ENCODE measurements around the gene RPL3. TPM values are rescaled to one million over a fixed set of nuclear protein-coding genes. Genes with fewer than 3 reads are reported as not detected.

RPL3 gene
- total RNA-seq, 2 experiments from 2014 or later = 1,693 to 1,717 TPM

Other genes with a start within 250 kb of the RPL3 start
- gene APOBEC3G, start 242.3 kb downstream of the RPL3 start, total RNA-seq = 100 to 1,000 TPM; 134 to 138 TPM
- 10 to 100 TPM; 82.8 to 89.7 TPM for gene APOBEC3H, start 222.4 kb downstream of the RPL3 start, total RNA-seq
- 1 to 10 TPM; 8.6 to 8.7 TPM for gene CBX7, start 166.9 kb downstream of the RPL3 start, total RNA-seq
- gene PDGFB, start 74.6 kb downstream of the RPL3 start, total RNA-seq = under 1 TPM; 0.18 to 0.34 TPM
- gene SYNGR1, start 30.4 kb upstream of the RPL3 start, total RNA-seq = under 1 TPM; 0.24 to 0.37 TPM
- 10 to 100 TPM; 27.0 to 28.5 TPM for gene TAB1, start 80.2 kb upstream of the RPL3 start, total RNA-seq
- 10 to 100 TPM in 1 of 2 experiments, 1 to 10 TPM in 1; 9.1 to 10.0 TPM for gene MGAT3, start 137.4 kb upstream of the RPL3 start, total RNA-seq
- gene MIEF1, start 182.7 kb upstream of the RPL3 start, total RNA-seq = 10 to 100 TPM; 37.9 to 38.2 TPM
- gene ATF4, start 200.9 kb upstream of the RPL3 start, total RNA-seq = 100 to 1,000 TPM; 412 to 426 TPM
- gene RPS19BP1, start 213.1 kb upstream of the RPL3 start, total RNA-seq = 10 to 100 TPM; 80.1 to 80.2 TPM